CD4-positive, alpha-beta T cell treated with Interleukin-17A for 4 hours (primary cell): ENCODE measurements around the gene DTD1.

Source experiments
- DNase-seq: peaks from one replicate; pipeline ENCODE4 v3.0.0-alpha.2; 2020; ENCODE audit warnings: mixed read lengths

The DTD1 gene

DNA sequence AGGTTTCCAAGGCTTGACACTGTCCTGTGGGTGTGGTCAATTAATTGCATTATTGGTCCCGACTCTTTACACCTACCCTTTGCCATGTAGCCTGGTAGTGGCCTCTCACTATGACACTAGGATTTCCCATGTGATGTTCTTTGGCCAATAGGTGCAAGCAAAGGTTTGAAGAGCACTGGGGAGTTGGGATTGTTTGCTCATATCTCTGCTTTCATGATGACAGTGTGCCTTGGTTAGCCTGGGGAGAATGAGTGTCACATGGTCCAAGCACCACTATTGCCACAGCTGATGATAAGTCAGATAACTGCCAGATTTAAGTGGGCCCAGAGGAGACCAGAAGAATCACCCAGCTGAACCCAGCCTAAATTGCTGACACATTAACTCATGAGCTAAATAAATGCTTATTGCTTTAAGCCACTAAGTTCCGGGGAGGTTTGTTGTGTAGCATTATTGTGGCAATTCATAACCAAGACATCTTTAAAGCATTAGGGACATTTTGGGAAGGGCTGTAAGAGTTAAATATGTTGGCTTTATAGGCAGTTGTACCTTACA is 208.5 kb downstream of the DTD1 start:
- no peak for DNase-seq

- DNase-seq = no peak
Measured at GRCh38 chr20:18801516-18801915, 213.7 kb downstream of the DTD1 start.

- no peak for DNase-seq
Measured at GRCh38 chr20:18802012-18802634, 214.3 kb downstream of the DTD1 start.

GRCh38 chr20:18805881-18806280 is 218.0 kb downstream of the DTD1 start:
- DNase-seq = no peak

GRCh38 chr20:18808712-18809111 is 220.9 kb downstream of the DTD1 start:
- no peak for DNase-seq

- no peak for DNase-seq
Measured at GRCh38 chr20:18811186-18811585, 223.3 kb downstream of the DTD1 start.

DNA sequence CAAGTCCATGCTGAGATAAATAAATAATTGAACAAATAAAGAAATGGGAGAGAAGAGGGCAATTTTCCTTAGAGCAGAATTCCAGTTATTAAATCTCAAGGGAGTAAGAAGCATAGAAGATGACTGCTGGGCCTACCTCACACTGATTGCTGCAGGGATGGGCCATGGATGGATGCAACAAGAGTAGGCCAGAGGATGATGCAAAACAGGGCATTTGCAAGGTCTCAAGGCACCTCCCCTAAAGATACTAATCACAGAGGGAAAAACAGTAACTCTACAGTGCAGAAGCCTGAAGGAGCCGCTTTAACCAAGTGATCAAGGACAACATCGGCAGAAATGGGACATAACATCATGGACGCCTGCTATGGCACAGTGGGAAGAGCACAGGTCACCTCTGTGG is 224.1 kb downstream of the DTD1 start:
- DNase-seq = no peak

DNA sequence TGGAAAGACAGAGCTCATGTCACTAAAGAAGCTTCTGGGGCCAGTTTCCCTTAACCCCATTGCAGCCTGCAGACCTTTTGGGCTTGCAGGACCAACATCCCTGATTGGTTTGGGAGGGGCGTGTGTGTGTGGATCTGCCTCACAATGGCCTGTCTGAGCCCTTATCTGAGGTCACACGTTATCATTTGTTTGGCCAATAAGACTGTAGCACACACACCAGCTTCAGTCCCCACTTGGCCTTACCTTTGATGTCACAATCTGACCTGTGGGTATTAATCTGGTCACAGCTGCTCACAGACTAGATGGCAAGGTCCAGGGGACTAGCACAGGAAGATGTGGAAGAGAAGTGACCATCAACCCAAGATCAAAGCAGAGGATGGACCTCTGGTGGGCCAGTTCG is 225.6 kb downstream of the DTD1 start, which contains the start of gene SCP2D1:
Gene SCP2D1 (plus strand): TSS at position 301 of the 400 bp plus-strand sequence. CDS start 33 bp downstream, at position 334.
- DNase-seq = no peak

GRCh38 chr20:18815194-18815942 is 227.5 kb downstream of the DTD1 start:
- no peak for DNase-seq
